Stimulated activated effector memory CD8-positive, alpha-beta T cell treated with anti-CD3 and anti-CD28 coated beads, Interleukin-12 subunit alpha, Interleukin-12 subunit beta, amount 100 ng/mL, for 72 hours (primary cell): ENCODE measurements around the gene PARD3B.

Source experiments
- ATAC-seq: fragments of 150-1000 bp; cut with Tn5 transposase; 2 replicates; pipeline ENCODE4 v1.10.0; 2021
- DNase-seq, 2 donors: peaks; one replicate each; pipeline ENCODE4 v3.0.0; 2021 to 2022; ENCODE audit warnings: low spot score in 2 of 2
- H3K27ac Mint-ChIP-seq: one replicate; pipeline ENCODE4 v1.8.0; 2022; ENCODE audit warnings: mild to moderate bottlenecking, mixed read lengths
- H3K36me3 Mint-ChIP-seq: one replicate; pipeline ENCODE4 v1.8.0; 2022; ENCODE audit warnings: mild to moderate bottlenecking, mixed read lengths
- H3K4me1 Mint-ChIP-seq: one replicate; pipeline ENCODE4 v1.8.0; 2022; ENCODE audit warnings: mixed read lengths
- H3K4me3 Mint-ChIP-seq: one replicate; pipeline ENCODE4 v1.8.0; 2022; ENCODE audit warnings: mild to moderate bottlenecking, mixed read lengths
- H3K9me3 Mint-ChIP-seq: one replicate; pipeline ENCODE4 v1.8.0; 2022; ENCODE audit warnings: mixed read lengths

The PARD3B gene

DNA sequence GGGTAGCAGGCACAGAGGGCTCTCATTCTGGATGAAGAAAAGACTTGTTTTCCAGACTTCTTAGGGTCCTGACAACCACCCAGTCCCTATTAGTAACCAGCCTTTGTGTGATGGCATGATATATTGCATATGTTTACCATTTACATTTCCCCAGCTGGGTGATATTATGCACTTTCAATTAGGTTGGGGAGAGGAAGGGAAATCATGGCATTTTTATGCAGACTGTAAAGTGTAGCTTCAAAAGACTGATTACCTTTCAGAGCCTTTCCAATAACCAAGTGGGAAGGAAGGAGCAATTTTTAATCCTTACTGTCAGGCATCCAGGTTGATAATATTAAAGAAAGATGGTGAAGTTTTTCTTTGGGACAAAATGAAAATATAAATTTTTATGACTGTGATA is 896.2 kb downstream of the PARD3B start:
- DNase-seq (no peak), ATAC-seq (no peak)
- Mint-ChIP-seq H3K4me3 (no peak overlapping the region), H3K27ac (no peak overlapping the region), H3K36me3 (no peaks in the 10 kb centered on the region), H3K9me3 (peaks cover 17% of the 10 kb centered on the region), H3K4me1 (no peaks in the 10 kb centered on the region)

DNA sequence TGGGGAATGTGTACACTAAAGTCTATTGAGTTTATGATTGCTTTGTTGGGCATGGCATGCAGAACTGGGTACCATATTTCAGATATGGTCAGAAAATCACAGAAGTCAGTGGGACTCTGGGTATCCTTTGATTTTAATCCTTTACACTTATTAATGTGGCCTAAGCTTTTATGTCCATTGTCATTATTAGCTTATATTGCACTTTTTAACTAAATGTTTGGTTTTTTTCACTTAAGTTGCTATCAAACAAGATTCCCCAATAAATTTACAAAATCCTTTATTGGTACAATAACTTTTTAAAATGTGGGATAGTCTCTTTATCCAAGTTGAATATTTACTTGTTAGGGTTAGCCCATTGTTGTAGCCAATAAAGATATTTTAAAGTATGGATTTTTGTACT is 902.9 kb downstream of the PARD3B start:
- Mint-ChIP-seq H3K36me3 (no peaks in the 10 kb centered on the region), H3K4me1 (no peaks in the 10 kb centered on the region), H3K4me3 (no peak overlapping the region), H3K9me3 (peaks cover 8% of the 10 kb centered on the region), H3K27ac (no peak overlapping the region)
- DNase-seq, result no peak
- no peak for ATAC-seq

DNA sequence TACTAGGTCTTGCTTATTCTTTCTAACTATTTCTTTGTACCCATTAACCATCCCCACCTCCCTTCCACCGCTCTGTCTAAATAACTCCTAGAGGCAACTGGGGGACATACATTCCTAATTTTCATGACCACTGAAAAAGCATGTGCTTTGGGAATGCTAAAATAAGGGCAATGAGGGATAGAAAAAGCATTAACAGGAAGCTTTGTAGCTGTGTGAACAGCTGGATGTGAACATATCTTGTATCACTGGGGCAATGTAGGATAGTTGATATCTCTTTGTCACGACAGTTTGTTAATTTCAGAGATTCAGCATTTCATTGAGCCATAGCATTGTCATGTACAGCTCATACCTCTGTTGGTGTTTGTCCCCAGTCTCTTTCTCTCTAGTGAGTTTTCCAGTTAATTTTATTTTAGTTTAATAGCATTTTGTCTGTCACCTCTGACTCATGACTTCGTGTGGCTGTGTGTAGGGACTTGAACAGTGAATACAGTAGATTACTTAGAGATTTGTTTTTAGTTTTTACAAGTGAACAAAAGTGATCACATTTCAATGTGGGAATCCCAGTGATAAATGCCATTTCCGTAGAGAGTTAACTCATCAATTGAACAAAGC is 906.7 kb downstream of the PARD3B start:
- DNase-seq (no peak), ATAC-seq (no peak)
- Mint-ChIP-seq H3K4me1 (no peaks in the 10 kb centered on the region), H3K36me3 (no peaks in the 10 kb centered on the region), H3K9me3 (no peaks in the 10 kb centered on the region), H3K4me3 (no peak overlapping the region), H3K27ac (no peak overlapping the region)

DNA sequence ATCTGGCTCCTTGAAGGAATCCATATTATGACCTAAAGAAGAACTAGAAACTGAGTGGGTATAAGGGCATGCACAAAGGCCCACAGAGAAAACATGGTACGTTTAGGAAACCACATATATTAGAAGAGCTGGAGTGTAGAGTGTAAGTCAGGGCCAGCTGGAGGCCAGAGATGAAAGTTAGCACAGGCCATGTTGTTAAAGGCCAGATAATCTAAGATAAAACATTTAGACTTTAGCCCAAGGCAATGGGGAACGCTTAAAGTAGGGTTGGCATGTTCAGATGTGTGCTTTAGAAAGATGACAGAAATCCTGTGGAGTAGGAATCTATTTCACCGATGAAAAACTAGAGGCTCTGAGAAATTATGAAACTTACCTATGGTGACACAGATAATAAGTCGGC is 907.9 kb downstream of the PARD3B start:
- H3K4me1 Mint-ChIP-seq, result no peaks in the 10 kb centered on the region
- DNase-seq (no peak), ATAC-seq (no peak)
- H3K36me3 Mint-ChIP-seq, result no peaks in the 10 kb centered on the region
- H3K27ac Mint-ChIP-seq, result no peak overlapping the region
- no peak overlapping the region for H3K4me3 Mint-ChIP-seq
- H3K9me3 Mint-ChIP-seq, result peaks cover 1% of the 10 kb centered on the region

DNA sequence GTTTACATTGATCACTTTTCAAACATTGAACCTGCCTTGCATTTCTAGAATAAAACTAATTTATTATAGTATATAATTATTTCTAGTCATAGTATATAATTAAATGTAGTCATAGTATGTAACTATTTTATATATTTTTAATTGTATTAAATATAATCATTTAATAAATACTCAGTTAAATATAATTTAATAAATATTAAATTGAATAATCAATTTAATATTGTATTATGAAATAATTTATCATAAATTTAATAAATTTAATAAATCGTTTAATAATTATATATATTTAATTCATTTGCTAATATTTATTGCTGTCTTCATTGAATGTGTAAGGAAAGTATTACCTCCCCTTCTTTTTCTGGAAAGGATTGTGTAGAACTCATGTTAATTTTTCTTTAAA is 911.4 kb downstream of the PARD3B start:
- Mint-ChIP-seq H3K9me3 (peaks cover 2% of the 10 kb centered on the region), H3K27ac (no peak overlapping the region), H3K4me3 (no peak overlapping the region), H3K4me1 (no peaks in the 10 kb centered on the region), H3K36me3 (no peaks in the 10 kb centered on the region)
- DNase-seq (no peak), ATAC-seq (no peak)

DNA sequence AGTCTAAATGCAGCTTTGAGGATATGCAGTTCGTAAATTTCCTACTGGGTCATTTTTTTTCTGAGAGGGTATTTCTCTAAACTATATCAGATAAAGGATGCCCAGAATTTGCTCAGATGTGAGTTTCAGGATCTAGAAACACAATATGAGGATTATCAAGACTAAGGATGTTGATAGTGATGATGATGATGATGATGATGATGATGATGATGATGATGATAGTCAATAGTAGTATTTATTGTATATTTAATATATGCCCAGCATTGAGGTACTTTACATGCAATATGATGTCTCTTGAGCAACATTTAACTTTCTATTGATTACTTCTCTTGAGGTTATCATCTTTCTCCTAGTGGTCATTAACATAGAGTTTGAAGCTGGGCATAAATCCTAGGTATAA is 914.9 kb downstream of the PARD3B start:
- H3K4me3 Mint-ChIP-seq, result no peak overlapping the region
- DNase-seq (no peak), ATAC-seq (no peak)
- H3K9me3 Mint-ChIP-seq, result peaks cover 2% of the 10 kb centered on the region
- no peaks in the 10 kb centered on the region for H3K4me1 Mint-ChIP-seq
- no peak overlapping the region for H3K27ac Mint-ChIP-seq
- no peaks in the 10 kb centered on the region for H3K36me3 Mint-ChIP-seq

DNA sequence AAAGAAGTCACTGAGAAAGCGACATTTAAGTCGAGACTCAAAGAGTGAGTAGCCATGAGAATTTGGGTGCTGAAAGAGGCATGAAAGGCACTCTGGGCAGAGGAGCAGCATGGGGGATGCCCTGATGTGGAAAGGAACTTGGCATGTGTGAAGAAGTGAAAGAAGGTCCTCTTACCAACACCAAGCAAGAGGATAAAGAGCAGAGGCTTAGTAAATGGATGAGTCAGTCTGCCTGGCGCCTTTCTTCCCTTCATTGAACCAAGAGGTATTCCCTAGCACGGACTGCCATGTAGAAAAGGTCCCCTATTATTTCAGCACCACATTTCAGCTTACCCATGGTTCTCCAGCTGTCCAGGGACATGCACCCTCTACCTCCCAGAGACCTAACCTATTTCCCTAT is 915.9 kb downstream of the PARD3B start:
- no peak for DNase-seq
- Mint-ChIP-seq H3K27ac (no peak overlapping the region), H3K36me3 (no peaks in the 10 kb centered on the region), H3K9me3 (peaks cover 2% of the 10 kb centered on the region), H3K4me3 (no peak overlapping the region), H3K4me1 (no peaks in the 10 kb centered on the region)
- no peak for ATAC-seq

DNA sequence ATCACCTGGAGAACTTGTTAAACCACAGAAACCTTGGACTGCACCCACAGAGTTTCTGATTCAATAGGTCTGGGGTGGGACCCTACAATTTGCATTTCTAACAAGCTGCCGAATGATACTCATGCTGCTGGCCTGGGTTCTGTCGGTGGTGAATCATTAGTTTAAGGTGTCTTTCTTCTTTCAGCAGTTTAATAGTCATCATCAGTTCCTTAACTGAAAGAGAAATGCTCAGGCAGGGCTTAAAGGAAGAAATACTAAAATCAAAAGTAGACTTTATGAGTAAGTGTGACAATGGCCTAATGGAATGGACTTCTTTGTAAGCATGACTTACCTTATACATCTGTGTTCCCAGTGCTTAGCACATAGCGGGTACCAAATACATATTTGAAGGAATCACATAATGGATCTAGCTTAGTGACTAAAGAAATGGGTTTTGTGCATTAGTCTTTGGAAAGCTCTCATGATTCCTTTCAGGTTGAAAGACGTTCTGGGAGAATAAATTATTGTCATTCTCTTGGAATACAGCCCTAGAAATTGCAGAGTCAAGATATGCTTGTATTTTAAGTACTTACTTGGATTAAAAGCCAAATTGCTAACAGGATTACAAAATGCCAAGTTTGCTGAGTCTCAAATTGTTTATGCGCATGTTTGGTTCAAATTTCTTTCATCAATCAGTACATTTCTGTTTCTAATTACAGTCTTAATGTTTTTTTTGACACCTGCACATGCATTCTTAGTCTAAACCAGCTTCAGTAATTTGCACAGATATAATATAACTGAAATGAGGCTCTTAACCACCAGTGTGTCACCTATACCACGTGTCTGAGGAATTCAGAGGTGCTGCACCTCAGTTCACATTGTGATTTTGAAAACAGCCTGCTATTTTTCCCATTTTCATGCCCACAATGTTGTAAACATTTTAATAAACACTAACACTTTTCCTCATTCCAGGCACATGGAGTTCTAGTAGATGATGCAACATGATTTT is 916.7 kb downstream of the PARD3B start:
- H3K36me3 Mint-ChIP-seq, result no peaks in the 10 kb centered on the region
- H3K4me1 Mint-ChIP-seq, result no peaks in the 10 kb centered on the region
- ATAC-seq, result peak; percentile 70
- H3K4me3 Mint-ChIP-seq, result no peak overlapping the region
- H3K27ac Mint-ChIP-seq, result no peak overlapping the region
- H3K9me3 Mint-ChIP-seq, result peaks cover 2% of the 10 kb centered on the region
- no peak for DNase-seq

DNA sequence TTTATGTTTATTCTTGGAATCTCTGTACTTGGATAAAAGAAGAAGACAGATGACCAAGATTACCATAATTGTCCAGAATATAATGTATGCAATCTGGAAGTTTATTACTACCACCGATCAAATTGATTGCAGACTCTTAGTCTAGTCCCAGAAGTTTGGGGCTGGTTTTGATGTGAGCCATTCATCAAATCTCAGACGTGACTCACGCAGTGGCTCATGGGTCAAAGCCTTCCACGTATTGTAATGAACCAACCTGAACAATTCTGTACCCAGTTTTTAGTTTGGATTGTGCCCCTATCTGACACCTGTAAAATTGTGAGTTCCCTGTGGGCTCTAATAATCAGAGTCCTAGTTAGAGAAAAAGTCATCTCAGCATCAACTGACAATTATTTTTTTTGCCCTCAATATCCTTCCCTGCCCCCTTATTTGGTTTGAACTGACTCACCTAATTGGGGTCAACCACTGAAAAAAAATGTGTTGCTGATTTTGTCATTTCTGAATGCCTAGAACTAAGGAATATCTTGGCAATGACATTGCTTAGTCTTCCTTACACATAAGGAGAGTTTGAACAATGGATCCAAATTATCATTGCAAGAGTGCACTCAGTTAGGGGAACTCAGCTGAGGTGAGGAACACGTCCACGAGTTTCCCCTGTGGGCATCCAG is 917.5 kb downstream of the PARD3B start:
- Mint-ChIP-seq H3K9me3 (peaks cover 2% of the 10 kb centered on the region), H3K27ac (no peak overlapping the region), H3K4me1 (no peaks in the 10 kb centered on the region), H3K4me3 (no peak overlapping the region), H3K36me3 (no peaks in the 10 kb centered on the region)
- ATAC-seq (no peak), DNase-seq (no peak)

DNA sequence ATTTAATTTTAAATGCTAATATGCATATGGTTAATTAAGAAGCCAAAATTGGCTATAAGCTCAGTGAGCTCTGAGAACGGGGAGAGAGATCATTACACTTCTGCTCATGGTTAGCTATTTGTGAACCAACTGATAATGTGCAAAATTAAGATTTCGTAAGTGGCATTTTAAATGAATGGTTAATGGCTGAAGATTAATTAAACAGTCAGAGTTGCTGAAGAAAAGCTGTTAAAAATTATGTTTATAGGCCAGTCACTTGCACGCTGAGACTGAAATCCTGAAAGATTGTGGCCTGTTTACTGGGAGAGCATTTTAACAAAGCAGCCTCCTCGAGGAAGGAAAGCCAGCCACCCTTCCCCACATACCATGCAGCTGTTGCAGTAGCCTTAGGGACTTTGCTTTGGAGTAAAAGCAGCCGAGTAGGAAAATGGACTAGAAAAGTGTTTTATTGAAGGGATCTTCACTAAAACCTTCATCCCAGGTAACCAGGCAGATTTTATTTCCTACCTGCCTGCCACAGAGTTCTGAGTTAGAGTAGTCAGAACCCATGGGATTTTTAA is 918.3 kb downstream of the PARD3B start:
- Mint-ChIP-seq H3K36me3 (no peaks in the 10 kb centered on the region), H3K4me3 (no peak overlapping the region), H3K9me3 (no peaks in the 10 kb centered on the region), H3K27ac (no peak overlapping the region), H3K4me1 (no peaks in the 10 kb centered on the region)
- ATAC-seq (no peak), DNase-seq (no peak)

DNA sequence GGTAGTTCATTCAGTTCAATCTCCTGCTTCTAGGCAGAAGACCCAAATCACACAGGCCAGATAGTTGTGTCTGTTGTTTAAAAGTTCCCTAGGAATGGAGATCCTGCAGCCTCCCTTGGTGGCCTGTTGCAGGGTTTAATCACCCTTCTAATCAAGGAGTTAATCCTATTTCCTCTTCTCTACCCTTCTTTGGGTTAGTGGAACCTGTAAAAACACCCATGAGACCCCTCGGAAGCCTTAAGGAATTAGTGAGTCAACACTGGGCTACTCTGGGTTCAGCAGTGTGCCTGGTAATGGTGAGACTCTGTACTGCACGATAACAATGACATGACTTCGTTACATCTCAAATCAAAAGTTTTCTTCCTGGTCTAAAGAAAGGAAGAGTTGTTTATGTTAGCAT is 919.4 kb downstream of the PARD3B start:
- no peak overlapping the region for H3K27ac Mint-ChIP-seq
- no peak overlapping the region for H3K4me3 Mint-ChIP-seq
- H3K4me1 Mint-ChIP-seq, result no peaks in the 10 kb centered on the region
- no peaks in the 10 kb centered on the region for H3K36me3 Mint-ChIP-seq
- no peaks in the 10 kb centered on the region for H3K9me3 Mint-ChIP-seq
- no peak for DNase-seq
- ATAC-seq, result no peak

DNA sequence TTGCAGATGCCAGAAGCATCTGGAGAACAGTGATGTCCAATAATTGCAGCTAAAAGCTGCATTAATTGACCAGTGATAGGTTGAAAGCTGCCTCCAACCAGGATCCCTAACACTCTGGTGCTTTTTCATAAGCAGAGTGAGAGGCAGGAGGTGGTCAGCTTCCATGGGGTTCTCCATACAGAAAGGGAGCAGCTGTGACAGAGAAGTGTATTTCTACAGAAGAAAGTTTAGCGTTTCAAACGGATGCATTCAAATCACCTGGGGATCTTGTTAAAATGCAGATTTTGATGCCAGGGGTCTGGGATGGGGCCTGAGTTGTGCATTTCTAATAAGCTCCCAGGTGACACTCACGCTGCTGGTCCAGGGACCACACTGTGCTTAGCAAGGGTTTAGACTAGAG is 920.5 kb downstream of the PARD3B start:
- no peaks in the 10 kb centered on the region for H3K4me1 Mint-ChIP-seq
- no peak overlapping the region for H3K27ac Mint-ChIP-seq
- no peaks in the 10 kb centered on the region for H3K9me3 Mint-ChIP-seq
- no peak overlapping the region for H3K4me3 Mint-ChIP-seq
- ATAC-seq, result no peak
- DNase-seq, result no peak
- H3K36me3 Mint-ChIP-seq, result no peaks in the 10 kb centered on the region

DNA sequence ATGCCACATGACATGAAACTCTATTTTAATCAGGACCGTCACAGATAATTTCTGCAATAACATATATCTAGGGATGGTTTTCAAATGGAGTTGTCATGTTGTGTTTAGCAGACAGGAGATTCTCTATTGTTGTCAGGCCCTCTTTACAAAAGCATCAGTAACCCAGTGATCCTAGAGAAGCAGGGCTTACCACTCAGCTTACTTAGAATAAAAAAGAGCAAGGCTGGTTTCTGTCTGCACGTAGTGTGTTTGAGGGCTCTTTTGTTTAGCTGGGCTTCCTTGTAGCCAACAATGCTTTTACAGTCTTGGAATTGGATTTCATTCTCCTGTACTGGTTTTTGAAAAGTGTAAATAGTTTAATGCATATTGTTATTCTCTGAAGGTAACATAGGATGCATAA is 926.5 kb downstream of the PARD3B start:
- Mint-ChIP-seq H3K4me3 (no peak overlapping the region), H3K36me3 (no peaks in the 10 kb centered on the region), H3K27ac (no peak overlapping the region), H3K4me1 (no peaks in the 10 kb centered on the region), H3K9me3 (no peaks in the 10 kb centered on the region)
- ATAC-seq, result no peak
- DNase-seq, result no peak

DNA sequence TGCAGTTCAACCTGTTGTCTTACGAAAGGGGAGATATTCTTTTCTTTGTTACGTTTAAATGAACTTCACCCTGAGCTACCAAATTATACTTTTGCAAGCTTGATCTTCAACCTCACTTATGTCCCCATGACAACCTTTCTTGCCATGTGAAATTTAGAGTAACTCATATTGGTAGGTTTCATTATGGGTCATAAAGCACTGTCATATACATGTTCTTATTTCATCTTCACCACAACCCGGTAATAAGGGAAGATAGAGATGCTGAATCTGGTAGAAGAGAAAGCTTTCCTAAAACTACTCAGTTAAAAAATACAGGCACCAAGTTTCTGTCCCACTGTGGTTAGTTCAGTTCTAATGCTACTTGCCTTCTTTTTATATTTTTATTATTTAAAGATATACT is 928.5 kb downstream of the PARD3B start:
- H3K4me3 Mint-ChIP-seq, result no peak overlapping the region

DNA sequence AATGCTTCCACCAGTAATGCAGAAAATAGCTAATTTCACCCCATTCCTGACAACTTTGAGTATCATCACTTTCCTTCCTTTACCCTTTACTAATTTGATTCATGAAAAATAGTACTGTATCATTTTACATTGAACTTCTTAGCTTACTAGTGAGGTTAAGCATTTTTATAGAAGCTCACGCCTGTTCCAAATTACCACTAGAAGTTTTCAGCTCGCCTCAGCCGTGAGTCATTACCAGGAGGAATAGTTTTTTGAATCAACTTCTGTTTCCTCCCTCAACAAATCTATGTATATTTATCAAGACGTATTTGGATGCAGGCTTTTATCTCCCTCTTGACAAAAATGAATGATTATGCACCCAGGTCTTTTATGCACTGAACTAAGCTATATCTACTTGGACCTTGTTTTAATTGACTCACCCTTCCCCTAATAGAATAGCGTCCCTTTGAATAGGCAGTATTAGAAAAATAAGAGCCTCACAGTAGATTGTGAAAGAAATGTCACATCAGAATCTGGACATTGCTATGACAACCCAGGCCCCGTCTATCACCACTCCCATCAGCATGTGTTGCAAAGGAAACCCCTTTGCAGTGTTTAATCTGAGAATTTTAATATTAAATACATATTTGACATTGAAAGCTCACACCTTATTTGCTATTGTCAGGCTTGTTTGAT is 929.6 kb downstream of the PARD3B start:
- H3K9me3 Mint-ChIP-seq, result no peaks in the 10 kb centered on the region
- no peak overlapping the region for H3K4me3 Mint-ChIP-seq
- ATAC-seq, result peak; percentile 13
- H3K4me1 Mint-ChIP-seq, result no peaks in the 10 kb centered on the region
- H3K36me3 Mint-ChIP-seq, result no peaks in the 10 kb centered on the region
- no peak overlapping the region for H3K27ac Mint-ChIP-seq
- DNase-seq, result no peak

More for the DNA sequence above, 928.5 kb downstream of the PARD3B start:
- no peak for DNase-seq
- Mint-ChIP-seq H3K27ac (no peak overlapping the region), H3K4me1 (no peaks in the 10 kb centered on the region), H3K9me3 (no peaks in the 10 kb centered on the region), H3K36me3 (no peaks in the 10 kb centered on the region)
- ATAC-seq, result peak; percentile 78
